GM12865 (cell line): ENCODE results near the gene PTPRN2.
"Not testable (repeated sequence)": the region's sequence is repeated elsewhere in the genome, so short reads cannot be mapped to it uniquely, and the experiment has no call there.

Source experiments
- DNase-seq: peaks from one replicate; pipeline ENCODE4 v3.0.0; 2010; ENCODE audit warnings: low read depth
- H3K4me3 ChIP-seq: 2 replicates; pipeline ENCODE4 v1.5.1; 2011; ENCODE audit warnings: mild to moderate bottlenecking, low read depth, low read length, control low read depth
- TF ChIP-seq, protein P1 (sequence below): IDR thresholded peaks from 2 replicates; pipeline ENCODE4 v1.5.1; 2011; ENCODE audit warnings: low read length, control low read depth, low read depth, inconsistent platforms; ENCODE audit not compliant: insufficient read depth; ENCODE audit errors: missing control alignments

The PTPRN2 gene

DNA sequence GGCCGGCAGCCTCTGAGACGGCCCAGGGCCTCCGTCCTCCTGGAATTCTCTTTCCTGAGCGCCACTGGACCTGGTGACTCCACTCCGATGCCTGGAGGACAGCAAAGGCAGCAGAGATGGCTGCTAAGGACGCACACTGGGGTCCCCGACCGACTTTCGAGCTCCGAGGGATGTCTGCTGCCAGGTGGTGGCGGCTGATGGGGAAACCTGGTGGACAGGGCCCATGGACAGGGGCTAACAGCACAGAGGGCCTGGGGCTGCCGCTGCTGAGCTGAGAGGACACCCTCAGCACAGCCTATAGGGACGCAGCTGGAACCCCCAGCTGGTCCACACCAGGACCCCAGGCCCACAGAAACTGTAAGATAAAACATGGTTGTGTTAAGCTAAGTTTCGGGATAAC, 884.5 kb downstream of the PTPRN2 start:
- no peak overlapping the region for H3K4me3 ChIP-seq
- no peak for DNase-seq
- TF ChIP-seq, protein P1, sequence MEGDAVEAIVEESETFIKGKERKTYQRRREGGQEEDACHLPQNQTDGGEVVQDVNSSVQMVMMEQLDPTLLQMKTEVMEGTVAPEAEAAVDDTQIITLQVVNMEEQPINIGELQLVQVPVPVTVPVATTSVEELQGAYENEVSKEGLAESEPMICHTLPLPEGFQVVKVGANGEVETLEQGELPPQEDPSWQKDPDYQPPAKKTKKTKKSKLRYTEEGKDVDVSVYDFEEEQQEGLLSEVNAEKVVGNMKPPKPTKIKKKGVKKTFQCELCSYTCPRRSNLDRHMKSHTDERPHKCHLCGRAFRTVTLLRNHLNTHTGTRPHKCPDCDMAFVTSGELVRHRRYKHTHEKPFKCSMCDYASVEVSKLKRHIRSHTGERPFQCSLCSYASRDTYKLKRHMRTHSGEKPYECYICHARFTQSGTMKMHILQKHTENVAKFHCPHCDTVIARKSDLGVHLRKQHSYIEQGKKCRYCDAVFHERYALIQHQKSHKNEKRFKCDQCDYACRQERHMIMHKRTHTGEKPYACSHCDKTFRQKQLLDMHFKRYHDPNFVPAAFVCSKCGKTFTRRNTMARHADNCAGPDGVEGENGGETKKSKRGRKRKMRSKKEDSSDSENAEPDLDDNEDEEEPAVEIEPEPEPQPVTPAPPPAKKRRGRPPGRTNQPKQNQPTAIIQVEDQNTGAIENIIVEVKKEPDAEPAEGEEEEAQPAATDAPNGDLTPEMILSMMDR = no peak

DNA sequence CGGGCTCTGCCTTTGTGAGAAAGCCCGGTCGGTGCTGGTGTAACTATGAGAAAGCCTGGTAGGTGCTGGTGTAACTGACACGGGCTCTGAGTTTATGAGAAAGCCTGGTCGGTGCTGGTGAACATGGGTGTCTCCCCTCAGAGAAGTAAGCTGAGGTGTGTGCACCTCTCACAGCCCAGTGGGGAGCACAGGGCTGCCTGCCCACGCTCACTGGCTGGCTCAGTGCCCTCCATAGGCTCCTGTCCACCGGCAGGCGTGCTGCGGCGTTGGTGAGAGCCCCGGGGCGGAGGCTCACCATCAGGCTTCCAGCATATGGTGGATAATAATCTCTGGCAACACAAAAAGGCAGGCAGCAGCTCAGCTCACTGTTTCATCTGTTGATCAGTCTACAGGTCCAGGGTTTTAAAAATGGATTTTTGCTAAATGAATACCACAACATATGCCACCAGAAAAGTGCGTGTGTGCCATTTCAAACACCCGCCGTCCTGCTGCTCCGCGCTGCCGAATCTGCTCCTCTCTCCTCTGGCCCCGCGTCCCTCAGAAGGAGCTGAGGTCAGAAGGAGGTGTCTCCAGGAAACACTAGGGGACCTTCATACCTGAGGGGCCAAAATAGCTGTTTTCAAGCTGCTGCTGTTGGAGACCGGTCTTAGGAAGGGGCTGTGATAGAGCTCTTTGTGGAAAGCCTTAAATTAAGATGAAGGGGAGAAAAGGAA, 885.2 kb downstream of the PTPRN2 start:
- no peak overlapping the region for H3K4me3 ChIP-seq
- no peak for DNase-seq
- TF ChIP-seq, protein P1 = no peak

- not testable (repeated sequence) for H3K4me3 ChIP-seq, DNase-seq
Measured at GRCh38 chr7:157701395-157702180, 886.0 kb downstream of the PTPRN2 start.

- TF ChIP-seq, protein P1 = no peak
- H3K4me3 ChIP-seq = no peak overlapping the region
- DNase-seq = no peak
Measured at GRCh38 chr7:157700231-157701005, 887.2 kb downstream of the PTPRN2 start.

- TF ChIP-seq, protein P1 = no peak
- no peak for DNase-seq
- H3K4me3 ChIP-seq = no peak overlapping the region
Measured at GRCh38 chr7:157699357-157700013, 888.1 kb downstream of the PTPRN2 start.

DNA sequence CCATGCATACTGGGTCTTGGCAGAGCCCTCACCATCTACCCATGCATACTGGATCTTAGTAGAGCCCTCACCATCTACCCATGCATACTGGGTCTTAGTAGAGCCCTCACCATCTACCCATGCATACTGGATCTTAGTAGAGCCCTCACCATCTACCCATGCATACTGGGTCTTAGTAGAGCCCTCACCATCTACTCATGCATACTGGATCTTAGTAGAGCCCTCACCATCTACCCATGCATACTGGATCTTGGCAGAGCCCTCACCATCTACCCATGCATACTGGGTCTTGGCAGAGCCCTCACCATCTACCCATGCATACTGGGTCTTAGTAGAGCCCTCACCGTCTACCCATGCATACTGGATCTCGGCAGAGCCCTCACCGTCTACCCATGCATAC, 890.3 kb downstream of the PTPRN2 start:
- H3K4me3 ChIP-seq, DNase-seq: not testable (repeated sequence)

GRCh38 chr7:157695609-157696008, 892.0 kb downstream of the PTPRN2 start:
- H3K4me3 ChIP-seq, DNase-seq: not testable (repeated sequence)

DNA sequence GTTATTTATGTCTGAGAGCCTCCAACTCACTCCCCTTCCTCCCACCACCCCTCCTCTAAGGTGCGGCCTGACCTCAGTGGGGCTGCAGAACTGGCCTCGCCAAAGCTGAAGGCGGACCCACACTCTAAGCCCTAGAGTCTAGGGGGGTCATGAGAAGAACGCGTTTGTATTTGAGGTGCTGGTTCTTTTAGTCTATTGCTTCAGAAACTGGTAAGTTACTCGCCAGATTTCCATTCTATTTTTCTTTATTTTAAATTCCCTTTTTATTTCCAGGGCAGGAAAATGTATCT, 893.3 kb downstream of the PTPRN2 start:
- no peak for DNase-seq
- TF ChIP-seq, protein P1 = no peak
- H3K4me3 ChIP-seq = no peak overlapping the region
